GM12878 (cell line): Measurements from ENCODE around the gene PHC3. TPM values are rescaled to one million over a fixed set of nuclear protein-coding genes. Genes with fewer than 3 reads are reported as not detected.

ENCODE experiments used
- ATAC-seq: fragments of 200-7000 bp; cut with Tn5 transposase; 3 replicates; pipeline ENCODE4 v1.9.1; 2020; ENCODE audit warnings: mild to moderate bottlenecking, moderate library complexity
- BruUV-seq: library from RNA; stranded (reverse); fragments of 400-500 nt; replicated peaks from 2 replicates; lab custom pipeline; 2021; lab: Mats Ljungman, UMichigan
- CTCF ChIA-PET: fragments of 300-600 bp; sonication (Branson Sonifier 250); formaldehyde crosslinking; extraction: SDS; loops from one replicate; lab custom pipeline; 2021; ENCODE audit warnings: inconsistent platforms; lab: Yijun Ruan, JAX
- POLR2A ChIA-PET: fragments of 350-600 bp; formaldehyde crosslinking; extraction: SDS; loops from one replicate; lab custom pipeline; 2021; ENCODE audit warnings: inconsistent platforms; lab: Charles Lee
- RAD21 ChIA-PET: fragments of 300-600 bp; sonication (Branson Sonifier 250); formaldehyde crosslinking; loops from one replicate; lab custom pipeline; 2023; ENCODE audit warnings: antibody characterized with exemption; ENCODE audit not compliant: unreplicated experiment; lab: Charles Lee
- SMC1A ChIA-PET: fragments of 300-600 bp; sonication (Branson Sonifier 250); formaldehyde crosslinking; loops from one replicate; lab custom pipeline; 2023; ENCODE audit not compliant: unreplicated experiment, uncharacterized antibody; lab: Charles Lee
- DNase-seq: peaks from one replicate; pipeline ENCODE4 v3.0.0-alpha.2; 2011; ENCODE audit warnings: low read depth, low spot score
- FAIRE-seq: peaks from 3 replicates; lab custom pipeline; 2011; peaks lifted over from hg19 to GRCh38; lab: Jason Lieb, UNC
- H2AFZ ChIP-seq: 2 replicates; pipeline ENCODE4 v1.6.0; 2011; ENCODE audit warnings: low read depth, low read length, control low read depth; ENCODE audit not compliant: control insufficient read depth
- H3K27ac ChIP-seq: 2 replicates; pipeline ENCODE4 v1.5.1; 2011; ENCODE audit warnings: control low read depth; ENCODE audit not compliant: control insufficient read depth, insufficient read depth
- H3K27me3 ChIP-seq, 2 experiments: replicated peaks in 1 of 2; 2 replicates each; pipeline versions ENCODE4 v1.6.0 to v1.6.1; 2011; ENCODE audit warnings: low read length in 1 of 2; ENCODE audit not compliant: control insufficient read depth in 2 of 2, insufficient read depth in 2 of 2
- H3K36me3 ChIP-seq, 2 experiments: 2 replicates each; pipeline ENCODE4 v1.5.1; 2011; ENCODE audit warnings: low read length in 1 of 2; ENCODE audit not compliant: control insufficient read depth in 2 of 2, insufficient read depth in 2 of 2
- H3K4me1 ChIP-seq: 2 replicates; pipeline ENCODE4 v1.6.1; 2011; ENCODE audit warnings: mild to moderate bottlenecking, low read length, moderate library complexity, mixed read lengths; ENCODE audit not compliant: control insufficient read depth, insufficient read depth
- H3K4me2 ChIP-seq: 2 replicates; pipeline ENCODE4 v1.6.0; 2011; ENCODE audit warnings: control low read depth; ENCODE audit not compliant: control insufficient read depth, insufficient read depth
- H3K4me3 ChIP-seq: fragments of 200-600 bp; sonication (generic); 2 replicates; pipeline ENCODE4 v1.5.1; 2016
- H3K79me2 ChIP-seq: 2 replicates; pipeline ENCODE4 v1.6.0; 2011; ENCODE audit warnings: low read length; ENCODE audit not compliant: control insufficient read depth, insufficient read depth
- H3K9ac ChIP-seq: 2 replicates; pipeline ENCODE4 v1.8.0; 2011; ENCODE audit warnings: low read length, control low read depth, mixed read lengths; ENCODE audit not compliant: control insufficient read depth, insufficient read depth
- H3K9me3 ChIP-seq: replicated peaks from 3 replicates; pipeline ENCODE4 v1.5.1; 2011; ENCODE audit warnings: mild to moderate bottlenecking, low read length; ENCODE audit not compliant: control insufficient read depth, insufficient read depth
- H4K20me1 ChIP-seq: 2 replicates; pipeline ENCODE4 v1.6.0; 2011; ENCODE audit not compliant: control insufficient read depth, insufficient read depth
- ATF7 ChIP-seq: fragments of 450-650 bp; IDR thresholded peaks from 2 replicates; pipeline ENCODE4 v1.6.1; 2016; ENCODE audit warnings: low read depth, mild to moderate bottlenecking
- CBX5 ChIP-seq: sonication (generic); IDR thresholded peaks from 2 replicates; pipeline ENCODE4 v1.6.1; 2016; ENCODE audit warnings: low read depth, moderate library complexity, mild to moderate bottlenecking, inconsistent platforms
- CHD1 ChIP-seq: IDR thresholded peaks from 2 replicates; pipeline ENCODE4 v1.6.1; 2012; ENCODE audit warnings: low read depth, low read length, improper control_type of control experiment
- CREB1 ChIP-seq: IDR thresholded peaks from 2 replicates; pipeline ENCODE4 v1.6.1; 2012; ENCODE audit warnings: low read depth, mild to moderate bottlenecking, inconsistent platforms
- IKZF1 ChIP-seq: fragments of 450-650 bp; conservative IDR thresholded peaks from 2 replicates; pipeline ENCODE4 v1.6.1; 2017; ENCODE audit warnings: antibody characterized with exemption, mild to moderate bottlenecking
- SIX5 ChIP-seq: IDR thresholded peaks from 2 replicates; pipeline ENCODE4 v1.6.1; 2011; ENCODE audit warnings: mild to moderate bottlenecking, low read depth, low read length, moderate library complexity; ENCODE audit not compliant: severe bottlenecking
- SMAD1 ChIP-seq: fragments of 450-650 bp; IDR thresholded peaks from 2 replicates; pipeline ENCODE4 v1.6.1; 2018; ENCODE audit warnings: mild to moderate bottlenecking, low read depth; ENCODE audit not compliant: partially characterized antibody
- SP1 ChIP-seq: IDR thresholded peaks from one replicate; pipeline ENCODE4 v1.6.1; 2011; ENCODE audit warnings: low read depth, low read length
- SREBF2 ChIP-seq: IDR thresholded peaks from 2 replicates; pipeline ENCODE4 v1.6.1; 2012; ENCODE audit warnings: mild to moderate bottlenecking, low read length
- SRF ChIP-seq, 2 experiments: IDR thresholded peaks; 2 replicates each; pipeline ENCODE4 v1.6.1; 2011; ENCODE audit warnings: low read depth in 2 of 2, low read length in 2 of 2, mild to moderate bottlenecking in 1 of 2, moderate library complexity in 1 of 2
- ZNF207 ChIP-seq: fragments of 450-650 bp; IDR thresholded peaks from 2 replicates; pipeline ENCODE4 v1.6.1; 2014; ENCODE audit warnings: antibody characterized with exemption, mild to moderate bottlenecking, borderline replicate concordance
- ZNF24 ChIP-seq: fragments of 450-650 bp; IDR thresholded peaks from 2 replicates; pipeline ENCODE4 v1.6.1; 2017; ENCODE audit warnings: antibody characterized with exemption, mild to moderate bottlenecking
- WGBS: methylation state at CpG from one replicate; pipeline ENCODE4 v1.1.6; 2016; ENCODE audit warnings: low lambda C conversion rate; ENCODE audit not compliant: insufficient replicate concordance, insufficient coverage; ENCODE audit errors: missing lambda C conversion rate; 5-methylcytosine and 5-hydroxymethylcytosine counted together
- in situ Hi-C: fragments of 300-500 bp; cut with MboI; formaldehyde crosslinking; loops from 9 replicates; pipeline ENCODE4 v1.14.3; 2018; ENCODE audit warnings: mixed read lengths
- intact Hi-C: fragments of 100-400 bp; cut with micrococcal nuclease; formaldehyde crosslinking; loops from one replicate; pipeline ENCODE4 v1.14.2; 2022; ENCODE audit not compliant: unreplicated experiment
- polyA plus RNA-seq, 11 experiments: library from polyadenylated mRNA; depleted of rRNA in 4 of 11; unstranded in 6 of 11; stranded (reverse) in 5 of 11; fragments of >200 nt; fragmentation: Nextera tagmentation in 4 of 11; fragmentation: Illumina TruSeq in 1 of 11; extraction: Ambion mirVana in 4 of 11; extraction: Trizol in 1 of 11; gene quantifications; 1 replicate in 1 of 11; 2 replicates in 10 of 11; pipeline versions ENCODE4 v1.2.1 to v1.2.3, GENCODE V29; 2011 to 2016; ENCODE audit warnings: inconsistent platforms in 2 of 11, missing spikeins in 2 of 11, low read depth in 1 of 11
- total RNA-seq, 4 experiments: library from RNA; depleted of rRNA in 3 of 4; stranded (reverse); fragments of >200 nt in 3 of 4; fragmentation: Illumina TruSeq in 1 of 4; extraction: Trizol in 1 of 4; gene quantifications; 2 replicates each; pipeline versions ENCODE4 v1.2.1 to v1.2.3, GENCODE V29; 2013 to 2021
- TF ChIP-seq, protein P1 (sequence below): fragments of 450-650 bp; formaldehyde crosslinking; IDR thresholded peaks from 2 replicates; pipeline ENCODE4 v1.5.0; 2022; ENCODE audit warnings: mild to moderate bottlenecking, missing genetic modification characterization
- TF ChIP-seq, protein P2 (sequence below): IDR thresholded peaks from 2 replicates; pipeline ENCODE4 v1.6.1; 2012; ENCODE audit warnings: low read depth, low read length, improper control_type of control experiment

PHC3 gene
- total and polyA plus RNA-seq, 10 of the 15 experiments (the other 5 are each of a cell fraction or from before 2014, with no cell fraction given), result 3.3 to 62.3 (median 22.1) TPM

DNA sequence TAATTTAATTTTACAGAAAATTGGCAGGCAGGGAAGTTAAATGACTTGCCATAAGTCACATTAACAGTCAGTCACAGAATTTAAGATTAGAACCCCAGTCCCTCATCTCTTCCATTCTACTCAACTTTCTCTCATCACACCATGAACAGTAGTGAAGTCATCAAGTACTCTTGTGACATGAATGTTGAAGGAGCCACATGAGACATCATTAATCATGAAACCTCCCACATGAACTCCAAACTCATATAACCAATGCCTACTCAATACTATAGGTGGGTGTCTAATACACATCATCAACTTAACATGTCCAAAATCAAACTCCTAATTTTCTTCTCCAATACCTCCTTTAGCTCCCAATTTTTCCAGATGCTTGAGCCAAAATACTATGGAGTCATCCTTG lies 19.5 kb downstream of the PHC3 start:
- Histone ChIP-seq H3K27me3 (no peaks in the 10 kb centered on the region), H3K36me3 (peaks cover 5 to 46% of the 10 kb centered on the region in 2 experiments), H2AFZ (no peak overlapping the region), H3K27ac (no peak overlapping the region), H3K9me3 (peaks cover 7% of the 10 kb centered on the region; the same call in 2 of the 3 replicates), H3K4me1 (peaks cover 2% of the 10 kb centered on the region; the same call in 1 of the 2 replicates), H3K9ac (no peak overlapping the region), H3K4me3 (no peak overlapping the region), H4K20me1 (no peaks in the 10 kb centered on the region), H3K79me2 (peaks cover 81% of the 10 kb centered on the region), H3K4me2 (no peak overlapping the region)
- FAIRE-seq (no peak), DNase-seq (no peak), ATAC-seq (no peak)
- ChIA-PET RAD21 (interaction anchor here (1.0 kb wide), 1 partner anchor 9 kb away, joined by 4 read pairs; no protein-coding TSS in a partner anchor), CTCF (interaction anchor here (1.4 kb wide), 2 partner anchors 9 to 45 kb away, joined by 3 to 5 read pairs; no protein-coding TSS in a partner anchor), SMC1A (interaction anchor here (1.4 to 1.7 kb wide), 4 partner anchors 9 to 17 kb away, joined by 4 to 9 read pairs (median 6); no protein-coding TSS in a partner anchor), POLR2A (interaction anchor here (0.8 to 1.4 kb wide), 2 partner anchors 10 to 33 kb away, joined by 3 to 5 read pairs; no protein-coding TSS in a partner anchor)
- in situ Hi-C loops, result no loop called here
- intact Hi-C loops, result no loop called here
- no peak for TF ChIP-seq ATF7
- no peak for TF ChIP-seq SMAD1
- TF ChIP-seq CREB1, result peak; percentile 46; the same call in 1 of the 2 replicates
- BruUV-seq, result no TSS peak

DNA sequence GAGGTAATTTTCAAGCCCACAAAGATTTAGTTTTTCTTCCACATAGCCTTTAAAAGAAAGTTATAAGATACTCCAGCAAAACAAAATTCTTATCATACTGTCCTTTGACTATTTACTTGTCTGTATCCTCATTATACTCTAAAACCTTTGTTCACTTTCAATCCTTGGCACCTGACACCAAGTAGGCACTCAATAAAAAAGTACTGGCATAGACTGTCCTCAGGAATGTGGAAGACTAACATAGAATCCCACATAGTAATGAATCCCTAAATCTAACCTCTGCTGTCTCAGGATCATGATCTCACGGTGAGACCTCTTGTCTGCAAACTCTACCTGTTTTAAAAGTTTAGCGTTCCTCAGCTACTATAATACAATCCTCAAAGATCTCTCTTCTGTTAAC lies 21.6 kb downstream of the PHC3 start:
- Histone ChIP-seq H3K36me3 (peaks cover 5 to 46% of the 10 kb centered on the region in 2 experiments), H3K79me2 (peaks cover 74% of the 10 kb centered on the region), H3K4me2 (no peak overlapping the region), H3K4me1 (peaks cover 11% of the 10 kb centered on the region), H3K9me3 (peaks cover 7% of the 10 kb centered on the region; the same call in 2 of the 3 replicates), H3K9ac (no peak overlapping the region), H3K27ac (peak overlapping the region; percentile 63), H2AFZ (no peak overlapping the region), H4K20me1 (no peaks in the 10 kb centered on the region), H3K4me3 (no peak overlapping the region), H3K27me3 (no peaks in the 10 kb centered on the region)
- in situ Hi-C loops (no loop called here), intact Hi-C loops (no loop called here)
- ATAC-seq, result no peak; the same call in 2 of the 3 replicates
- CTCF ChIA-PET, result interaction anchor here (1.0 kb wide), 1 partner anchor 19 kb away, joined by 4 read pairs; no protein-coding TSS in a partner anchor
- POLR2A ChIA-PET, result interaction anchor here (0.6 kb wide), 1 partner anchor 14 kb away, joined by 5 read pairs; no protein-coding TSS in a partner anchor
- 100% methylated on average over 2 of the region's 2 CpGs for WGBS
- DNase-seq, result no peak
- FAIRE-seq, result no peak
- RAD21 ChIA-PET, result no interaction called here
- SMC1A ChIA-PET, result interaction anchor here (1.0 to 9.1 kb wide), 2 partner anchors 13 to 14 kb away, joined by 3 to 115 read pairs; no protein-coding TSS in a partner anchor
- no TSS peak for BruUV-seq
- no peak for TF ChIP-seq ZNF207
- TF ChIP-seq, protein P1, sequence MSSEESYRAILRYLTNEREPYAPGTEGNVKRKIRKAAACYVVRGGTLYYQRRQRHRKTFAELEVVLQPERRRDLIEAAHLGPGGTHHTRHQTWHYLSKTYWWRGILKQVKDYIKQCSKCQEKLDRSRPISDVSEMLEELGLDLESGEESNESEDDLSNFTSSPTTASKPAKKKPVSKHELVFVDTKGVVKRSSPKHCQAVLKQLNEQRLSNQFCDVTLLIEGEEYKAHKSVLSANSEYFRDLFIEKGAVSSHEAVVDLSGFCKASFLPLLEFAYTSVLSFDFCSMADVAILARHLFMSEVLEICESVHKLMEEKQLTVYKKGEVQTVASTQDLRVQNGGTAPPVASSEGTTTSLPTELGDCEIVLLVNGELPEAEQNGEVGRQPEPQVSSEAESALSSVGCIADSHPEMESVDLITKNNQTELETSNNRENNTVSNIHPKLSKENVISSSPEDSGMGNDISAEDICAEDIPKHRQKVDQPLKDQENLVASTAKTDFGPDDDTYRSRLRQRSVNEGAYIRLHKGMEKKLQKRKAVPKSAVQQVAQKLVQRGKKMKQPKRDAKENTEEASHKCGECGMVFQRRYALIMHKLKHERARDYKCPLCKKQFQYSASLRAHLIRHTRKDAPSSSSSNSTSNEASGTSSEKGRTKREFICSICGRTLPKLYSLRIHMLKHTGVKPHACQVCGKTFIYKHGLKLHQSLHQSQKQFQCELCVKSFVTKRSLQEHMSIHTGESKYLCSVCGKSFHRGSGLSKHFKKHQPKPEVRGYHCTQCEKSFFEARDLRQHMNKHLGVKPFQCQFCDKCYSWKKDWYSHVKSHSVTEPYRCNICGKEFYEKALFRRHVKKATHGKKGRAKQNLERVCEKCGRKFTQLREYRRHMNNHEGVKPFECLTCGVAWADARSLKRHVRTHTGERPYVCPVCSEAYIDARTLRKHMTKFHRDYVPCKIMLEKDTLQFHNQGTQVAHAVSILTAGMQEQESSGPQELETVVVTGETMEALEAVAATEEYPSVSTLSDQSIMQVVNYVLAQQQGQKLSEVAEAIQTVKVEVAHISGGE, result no peak
- no peak for TF ChIP-seq ZNF24
- no peak for TF ChIP-seq SRF (IDR thresholded peaks at IDR 0.05; ENCODE audit: low read depth in 2 of 2, low read length in 2 of 2)
- TF ChIP-seq SIX5, result no peak
- no peak for TF ChIP-seq CBX5
- TF ChIP-seq, protein P2, sequence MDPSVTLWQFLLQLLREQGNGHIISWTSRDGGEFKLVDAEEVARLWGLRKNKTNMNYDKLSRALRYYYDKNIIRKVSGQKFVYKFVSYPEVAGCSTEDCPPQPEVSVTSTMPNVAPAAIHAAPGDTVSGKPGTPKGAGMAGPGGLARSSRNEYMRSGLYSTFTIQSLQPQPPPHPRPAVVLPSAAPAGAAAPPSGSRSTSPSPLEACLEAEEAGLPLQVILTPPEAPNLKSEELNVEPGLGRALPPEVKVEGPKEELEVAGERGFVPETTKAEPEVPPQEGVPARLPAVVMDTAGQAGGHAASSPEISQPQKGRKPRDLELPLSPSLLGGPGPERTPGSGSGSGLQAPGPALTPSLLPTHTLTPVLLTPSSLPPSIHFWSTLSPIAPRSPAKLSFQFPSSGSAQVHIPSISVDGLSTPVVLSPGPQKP, result no peak
- no peak for TF ChIP-seq IKZF1
- no peak for TF ChIP-seq SP1
- no peak for TF ChIP-seq SREBF2
- no peak for TF ChIP-seq CHD1
